NT2/D1 (cell line): Measurements from ENCODE around the gene DUSP7.

Experiments used
- DNase-seq: peaks from one replicate; pipeline ENCODE4 v3.0.0-alpha.2; 2011; ENCODE audit warnings: low read depth, low spot score
- H3K27me3 ChIP-seq: 2 replicates; pipeline ENCODE4 v1.6.0; 2011; ENCODE audit warnings: mild to moderate bottlenecking; ENCODE audit not compliant: insufficient read length, insufficient read depth
- H3K36me3 ChIP-seq: 2 replicates; pipeline ENCODE4 v1.6.1; 2011; ENCODE audit warnings: mild to moderate bottlenecking, low read length, mixed read lengths; ENCODE audit not compliant: insufficient read depth, insufficient read length
- H3K4me1 ChIP-seq: 2 replicates; pipeline ENCODE4 v1.5.1; 2011; ENCODE audit not compliant: insufficient read depth, insufficient read length
- H3K4me3 ChIP-seq: 2 replicates; pipeline ENCODE4 v1.5.1; 2011; ENCODE audit warnings: low read depth; ENCODE audit not compliant: insufficient read length
- H3K9ac ChIP-seq: 2 replicates; pipeline ENCODE4 v1.6.0; 2011; ENCODE audit warnings: low read depth; ENCODE audit not compliant: insufficient read length
- H3K9me3 ChIP-seq: 2 replicates; pipeline ENCODE4 v1.5.1; 2011; ENCODE audit warnings: mild to moderate bottlenecking, low read length; ENCODE audit not compliant: insufficient read depth
- SUZ12 ChIP-seq: IDR thresholded peaks from 2 replicates; pipeline ENCODE4 v1.6.1; 2011; ENCODE audit not compliant: insufficient read length, insufficient read depth; ENCODE audit errors: extremely low read depth
- YY1 ChIP-seq: IDR thresholded peaks from 2 replicates; pipeline ENCODE4 v1.6.1; 2011; ENCODE audit not compliant: insufficient read length, insufficient read depth
- ZNF274 ChIP-seq: IDR thresholded peaks from 2 replicates; pipeline ENCODE4 v1.6.1; 2011; ENCODE audit warnings: mild to moderate bottlenecking, low read depth, low read length

Gene DUSP7

GRCh38 chr3:52090131-52090932 is 34.0 kb upstream of the DUSP7 start:
- H3K36me3 ChIP-seq: peaks cover 31% of the 10 kb centered on the region
- H3K27me3 ChIP-seq: no peaks in the 10 kb centered on the region
- no peaks in the 10 kb centered on the region for H3K9me3 ChIP-seq
- TF ChIP-seq YY1: no peak
- TF ChIP-seq SUZ12: no peak
- TF ChIP-seq ZNF274: no peak
- H3K4me1 ChIP-seq: peaks cover 15% of the 10 kb centered on the region
- H3K9ac ChIP-seq: peak overlapping the region; percentile 27
- H3K4me3 ChIP-seq: no peak overlapping the region
- no peak for DNase-seq

DNA sequence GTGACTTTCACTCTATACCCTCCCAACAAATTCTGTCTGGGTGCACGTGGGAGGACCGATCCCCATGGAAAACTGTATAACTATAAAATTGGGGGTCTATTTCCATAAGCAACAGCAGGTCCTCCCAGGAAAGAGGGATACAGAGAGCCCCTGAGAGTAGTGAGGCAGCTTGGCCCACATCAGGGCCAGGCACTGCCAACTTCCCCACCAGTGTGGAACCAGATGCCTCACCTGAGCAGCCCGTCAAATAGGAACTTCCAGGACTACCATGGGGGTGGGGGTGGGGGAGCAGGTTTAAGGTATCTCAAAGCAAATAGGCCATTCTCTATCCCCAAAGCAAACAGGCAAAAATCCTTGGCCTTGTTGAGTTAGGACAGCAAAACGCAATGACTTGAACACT is 33.3 kb upstream of the DUSP7 start:
- TF ChIP-seq YY1 (no peak), SUZ12 (no peak), ZNF274 (no peak)
- no peaks in the 10 kb centered on the region for H3K9me3 ChIP-seq
- peaks cover 15% of the 10 kb centered on the region for H3K4me1 ChIP-seq
- no peak for DNase-seq
- no peaks in the 10 kb centered on the region for H3K27me3 ChIP-seq
- no peak overlapping the region for H3K4me3 ChIP-seq
- no peak overlapping the region for H3K9ac ChIP-seq
- peaks cover 27% of the 10 kb centered on the region for H3K36me3 ChIP-seq

- H3K4me3 ChIP-seq: no peak overlapping the region
- H3K9ac ChIP-seq: peak overlapping the region; percentile 24
- TF ChIP-seq SUZ12: no peak
- no peak for TF ChIP-seq YY1
- no peak for TF ChIP-seq ZNF274
- no peaks in the 10 kb centered on the region for H3K9me3 ChIP-seq
- H3K27me3 ChIP-seq: no peaks in the 10 kb centered on the region
- H3K4me1 ChIP-seq: peaks cover 15% of the 10 kb centered on the region
- no peak for DNase-seq
- peaks cover 32% of the 10 kb centered on the region for H3K36me3 ChIP-seq
These were observed 32.3 kb upstream of the DUSP7 start for GRCh38 chr3:52088445-52089367.

- H3K27me3 ChIP-seq: no peaks in the 10 kb centered on the region
- H3K36me3 ChIP-seq: peaks cover 23% of the 10 kb centered on the region
- H3K4me1 ChIP-seq: peaks cover 15% of the 10 kb centered on the region
- H3K9ac ChIP-seq: no peak overlapping the region
- no peak for DNase-seq
- no peaks in the 10 kb centered on the region for H3K9me3 ChIP-seq
- TF ChIP-seq YY1: no peak
- no peak for TF ChIP-seq SUZ12
- no peak for TF ChIP-seq ZNF274
- no peak overlapping the region for H3K4me3 ChIP-seq
These were observed 31.4 kb upstream of the DUSP7 start for GRCh38 chr3:52087731-52088130.

DNA sequence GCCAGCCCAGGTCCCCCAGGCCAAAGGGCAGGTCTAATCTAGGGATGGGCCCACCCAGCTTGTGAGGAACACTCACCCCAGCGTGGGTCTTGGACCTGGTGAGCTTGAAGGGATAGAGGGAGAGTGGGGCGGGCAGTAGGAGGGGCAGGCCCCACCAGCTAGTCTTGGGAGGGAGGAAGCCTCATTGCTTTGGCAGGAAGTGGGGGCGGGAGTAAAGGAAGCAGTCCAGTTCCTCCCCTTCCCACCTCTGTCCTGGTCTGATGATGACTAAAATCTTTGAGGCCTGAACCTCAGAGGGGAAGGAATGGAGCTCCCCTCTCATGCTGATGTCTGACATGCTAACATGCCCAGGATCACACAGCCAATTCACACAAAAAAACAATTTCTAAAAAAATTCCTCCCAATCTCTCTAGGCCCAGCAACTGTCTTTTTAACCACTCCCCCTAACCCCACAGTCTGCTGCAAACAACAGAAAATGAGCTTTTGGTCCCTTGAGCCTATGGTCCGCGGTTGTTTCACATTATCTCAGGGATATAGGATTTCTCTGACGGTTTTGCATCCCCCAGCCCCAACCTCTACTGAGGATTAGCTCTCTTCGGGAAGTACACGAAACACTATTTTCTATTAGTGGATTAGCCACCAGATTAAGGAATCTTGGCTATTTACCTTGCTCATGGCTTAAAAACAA is 30.7 kb upstream of the DUSP7 start:
- Histone ChIP-seq H3K4me1 (peaks cover 15% of the 10 kb centered on the region), H3K9ac (no peak overlapping the region), H3K4me3 (no peak overlapping the region), H3K9me3 (no peaks in the 10 kb centered on the region), H3K27me3 (no peaks in the 10 kb centered on the region), H3K36me3 (peaks cover 18% of the 10 kb centered on the region)
- DNase-seq: no peak
- TF ChIP-seq SUZ12: no peak
- TF ChIP-seq YY1: no peak
- no peak for TF ChIP-seq ZNF274

- TF ChIP-seq ZNF274: no peak
- TF ChIP-seq YY1: no peak
- no peak for TF ChIP-seq SUZ12
- Histone ChIP-seq H3K9ac (no peak overlapping the region), H3K36me3 (peaks cover 12% of the 10 kb centered on the region), H3K4me3 (no peak overlapping the region), H3K4me1 (peaks cover 12% of the 10 kb centered on the region), H3K27me3 (no peaks in the 10 kb centered on the region), H3K9me3 (no peaks in the 10 kb centered on the region)
- DNase-seq: no peak
These were observed 30.1 kb upstream of the DUSP7 start for GRCh38 chr3:52086461-52086860.

DNA sequence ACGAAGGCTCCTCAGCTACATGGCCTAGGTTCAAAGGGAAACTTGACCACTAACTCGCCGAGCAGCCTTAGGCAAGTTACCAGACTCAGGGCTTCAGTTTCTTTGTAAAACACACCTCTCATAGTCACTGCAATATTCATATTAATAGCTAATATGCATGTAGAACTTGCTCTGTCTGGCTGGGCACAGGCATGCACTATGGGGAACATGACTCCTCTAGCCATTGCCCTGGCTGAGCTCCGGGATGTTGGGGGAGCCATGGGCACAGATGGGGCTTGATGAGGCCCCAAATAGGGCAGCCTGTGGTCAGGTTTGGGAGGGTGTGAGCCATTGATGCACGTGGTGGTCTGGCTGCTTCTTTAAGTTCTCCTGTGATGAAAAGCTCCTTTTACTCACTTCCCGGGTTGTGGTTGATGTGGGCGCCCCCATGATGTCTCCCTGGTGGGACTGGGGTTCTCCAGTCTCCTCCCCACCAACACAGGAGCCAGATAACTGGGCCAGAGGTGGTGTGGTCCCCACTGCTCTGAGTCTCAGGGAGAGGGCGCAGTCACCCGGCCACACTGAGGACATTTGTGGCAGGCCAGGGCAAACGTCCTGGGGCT is 29.4 kb upstream of the DUSP7 start:
- DNase-seq: no peak
- H3K4me1 ChIP-seq: peaks cover 12% of the 10 kb centered on the region
- no peak overlapping the region for H3K9ac ChIP-seq
- H3K27me3 ChIP-seq: no peaks in the 10 kb centered on the region
- H3K36me3 ChIP-seq: peaks cover 11% of the 10 kb centered on the region
- no peaks in the 10 kb centered on the region for H3K9me3 ChIP-seq
- no peak overlapping the region for H3K4me3 ChIP-seq
- TF ChIP-seq YY1 (no peak), SUZ12 (no peak), ZNF274 (no peak)
